ENCODE results near the gene CACNA1C.

CACNA1C gene

DNA sequence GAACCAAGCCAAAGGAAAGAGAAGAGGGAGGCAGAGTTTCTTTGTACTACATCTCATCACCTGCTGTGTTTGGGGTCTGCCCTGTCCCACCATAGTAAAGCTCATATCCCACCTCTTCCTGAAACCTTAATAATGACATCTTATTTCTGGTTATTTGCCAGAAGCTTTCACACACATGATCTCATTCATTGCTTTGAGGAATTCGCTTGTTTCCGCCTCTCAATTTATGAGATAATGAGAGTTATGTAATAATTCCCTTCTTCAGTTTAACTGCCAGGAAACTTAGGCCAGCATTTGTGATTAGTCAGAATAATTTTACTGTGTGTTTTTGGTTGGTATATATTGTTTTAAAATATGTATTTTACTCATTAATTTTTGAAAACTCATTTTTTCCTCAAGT is 205.2 kb downstream of the CACNA1C start:
- no peak for DNase-seq (ENCODE audit: low read depth)

DNA sequence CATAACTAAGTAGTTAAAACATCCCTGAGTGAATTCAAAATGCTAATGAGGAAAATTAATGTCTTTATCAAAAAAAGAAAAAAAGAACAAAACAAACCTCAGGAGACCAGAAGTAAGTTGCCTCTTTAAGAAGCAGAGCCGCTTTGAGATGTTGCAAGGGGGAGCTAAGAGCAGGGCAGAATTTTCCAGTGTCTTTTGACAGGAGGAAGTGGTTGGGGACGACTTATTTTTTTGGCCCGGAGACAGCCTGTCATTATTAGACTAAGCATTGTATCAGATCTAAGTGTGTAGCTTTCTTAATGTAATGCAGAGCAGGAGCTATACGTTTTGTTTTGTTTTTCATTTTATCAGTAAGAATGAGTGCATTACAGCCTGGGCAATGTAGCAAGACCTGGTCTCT is 206.6 kb downstream of the CACNA1C start:
- DNase-seq (ENCODE audit: low read depth) = no peak

DNA sequence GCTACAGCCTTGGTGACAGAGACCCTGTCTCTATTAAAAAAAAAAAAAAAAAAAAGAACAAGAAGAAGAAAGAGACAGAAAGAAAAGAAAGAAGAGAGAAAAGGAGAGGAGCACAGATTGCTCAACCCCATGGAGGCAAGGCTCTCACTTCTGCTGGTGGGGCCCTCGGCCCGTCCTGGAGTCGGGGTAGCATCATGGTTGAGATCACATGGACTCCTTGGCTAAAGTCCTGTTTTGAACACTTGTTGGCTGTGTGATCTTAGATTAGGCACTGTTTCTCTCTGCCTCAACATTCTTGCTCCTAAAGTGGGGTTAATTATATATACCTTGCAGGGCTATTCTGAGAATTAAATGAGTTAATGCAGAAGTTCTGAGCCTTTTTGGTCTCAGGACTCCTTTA is 207.7 kb downstream of the CACNA1C start:
- no peak for DNase-seq (ENCODE audit: low read depth)

DNA sequence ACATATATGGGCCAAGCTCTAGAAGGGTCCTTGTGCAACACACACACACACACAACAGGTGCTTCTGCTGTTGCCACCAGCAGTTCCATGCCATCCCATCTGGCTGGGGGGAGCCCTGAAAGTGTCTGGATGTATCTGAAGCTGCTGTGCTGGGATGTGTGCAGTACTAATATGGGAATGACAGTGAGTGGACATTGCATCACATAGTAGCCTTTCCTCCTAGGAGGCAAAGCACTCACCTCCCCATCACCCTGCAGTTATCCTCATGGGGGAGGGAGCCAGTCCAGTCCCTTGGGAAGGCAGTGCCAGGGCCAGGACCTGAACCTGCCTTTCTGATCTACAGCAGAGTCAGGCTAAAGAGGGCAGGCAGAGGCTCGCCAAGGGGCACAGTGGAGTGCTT is 208.9 kb downstream of the CACNA1C start:
- DNase-seq (ENCODE audit: low read depth) = no peak

DNA sequence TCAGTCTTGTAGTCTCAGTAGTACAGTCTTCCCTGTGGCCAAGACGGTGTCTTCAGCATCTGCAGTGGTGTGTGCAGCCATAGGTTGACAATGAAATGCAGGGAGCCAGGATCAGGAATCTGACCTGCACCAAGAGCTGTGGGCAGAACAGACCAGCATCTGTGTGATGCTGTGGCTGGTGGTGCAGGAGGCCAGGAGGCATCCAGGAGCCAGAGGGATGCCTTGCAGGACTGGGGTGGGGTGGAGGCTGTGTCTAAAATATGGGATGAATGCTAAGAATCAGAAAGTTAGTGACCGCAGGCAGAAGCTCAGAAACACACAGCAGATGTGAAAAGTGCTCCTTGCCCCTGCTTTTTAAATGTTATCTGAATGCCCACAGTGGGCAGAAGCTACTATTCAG is 209.7 kb downstream of the CACNA1C start:
- DNase-seq (ENCODE audit: low read depth) = no peak

DNA sequence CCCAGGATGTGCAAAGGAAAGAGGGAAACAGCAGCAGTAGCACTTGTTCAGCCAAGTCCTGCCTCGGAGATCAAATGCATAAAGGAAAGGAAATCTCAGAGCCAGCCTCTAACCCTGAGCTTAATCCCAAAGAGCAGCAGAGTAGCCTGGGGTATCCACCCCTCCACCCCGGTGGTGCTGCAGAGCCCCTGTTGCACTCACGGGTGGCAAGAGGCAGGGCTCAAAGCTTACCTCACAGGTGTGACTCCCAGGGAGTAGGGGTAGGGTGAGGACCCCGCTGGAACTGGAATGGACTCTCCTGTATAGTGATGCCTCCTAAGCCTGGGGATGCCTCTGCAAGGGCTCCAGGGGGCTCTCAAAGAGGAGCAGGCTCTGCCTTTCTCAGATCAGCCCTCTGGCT is 211.1 kb downstream of the CACNA1C start:
- DNase-seq (ENCODE audit: low read depth) = no peak

DNA sequence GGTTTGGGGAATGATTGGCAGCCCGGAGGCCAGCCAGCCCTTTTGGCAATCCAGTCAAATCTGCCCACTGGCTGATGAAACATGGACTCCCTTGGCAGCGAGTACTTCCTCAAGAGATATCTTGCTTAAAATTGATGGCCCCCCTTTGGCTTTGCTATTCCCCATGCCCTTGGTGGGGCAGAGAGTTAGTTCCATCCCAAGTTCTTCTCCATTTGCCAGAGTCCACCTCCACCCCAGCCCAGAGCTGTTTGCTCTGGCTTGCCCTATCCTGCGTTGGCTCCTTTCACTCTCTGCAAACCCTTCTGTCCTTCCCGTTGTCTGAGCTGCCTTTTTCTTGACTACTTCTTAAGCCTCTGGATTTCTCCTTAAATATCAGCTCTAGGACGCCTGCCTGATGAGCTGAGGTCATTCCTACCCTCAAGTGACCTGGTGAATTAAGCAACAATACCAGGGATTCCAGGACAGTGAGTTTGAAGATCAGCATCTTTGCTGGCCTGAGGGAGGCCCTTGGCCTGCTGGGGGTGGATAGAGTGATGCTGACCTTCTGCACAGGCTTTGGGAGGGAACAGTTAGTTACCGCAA is 212.0 kb downstream of the CACNA1C start:
- no peak for DNase-seq (ENCODE audit: low read depth)

DNA sequence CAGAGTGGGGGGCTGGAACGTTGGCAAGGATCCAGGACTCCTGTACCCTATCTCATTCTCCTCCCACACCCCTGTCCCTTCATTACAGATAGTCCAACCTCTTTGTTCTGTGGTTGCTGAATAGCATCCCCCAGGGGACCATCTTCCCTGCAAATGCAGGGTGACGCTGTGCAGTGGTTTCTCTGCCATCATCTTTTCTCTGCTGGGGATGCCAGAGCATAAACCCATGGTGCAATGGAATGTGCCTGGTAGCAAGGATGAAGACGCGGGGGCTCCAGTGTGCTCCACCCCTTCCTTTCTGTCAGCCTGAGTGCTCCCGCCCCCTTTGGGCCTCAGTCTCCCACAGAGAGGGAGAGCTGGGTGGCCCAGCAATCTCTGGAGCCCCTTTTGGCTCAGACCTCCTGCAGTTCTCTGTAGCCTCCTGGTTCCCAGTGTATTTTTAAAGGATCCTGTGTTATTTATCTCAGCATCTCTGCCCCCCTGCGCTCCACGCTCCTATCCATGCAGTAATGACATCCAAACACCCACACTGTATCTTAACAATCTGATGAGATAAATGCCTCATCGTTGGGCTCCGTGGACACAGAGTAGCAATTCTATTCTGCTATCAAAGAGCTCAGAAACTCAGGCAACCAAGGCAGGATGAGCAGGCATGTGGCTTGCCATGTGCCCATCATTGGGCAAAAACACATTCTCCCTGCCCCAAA is 212.8 kb downstream of the CACNA1C start:
- DNase-seq (ENCODE audit: low read depth) = no peak

DNA sequence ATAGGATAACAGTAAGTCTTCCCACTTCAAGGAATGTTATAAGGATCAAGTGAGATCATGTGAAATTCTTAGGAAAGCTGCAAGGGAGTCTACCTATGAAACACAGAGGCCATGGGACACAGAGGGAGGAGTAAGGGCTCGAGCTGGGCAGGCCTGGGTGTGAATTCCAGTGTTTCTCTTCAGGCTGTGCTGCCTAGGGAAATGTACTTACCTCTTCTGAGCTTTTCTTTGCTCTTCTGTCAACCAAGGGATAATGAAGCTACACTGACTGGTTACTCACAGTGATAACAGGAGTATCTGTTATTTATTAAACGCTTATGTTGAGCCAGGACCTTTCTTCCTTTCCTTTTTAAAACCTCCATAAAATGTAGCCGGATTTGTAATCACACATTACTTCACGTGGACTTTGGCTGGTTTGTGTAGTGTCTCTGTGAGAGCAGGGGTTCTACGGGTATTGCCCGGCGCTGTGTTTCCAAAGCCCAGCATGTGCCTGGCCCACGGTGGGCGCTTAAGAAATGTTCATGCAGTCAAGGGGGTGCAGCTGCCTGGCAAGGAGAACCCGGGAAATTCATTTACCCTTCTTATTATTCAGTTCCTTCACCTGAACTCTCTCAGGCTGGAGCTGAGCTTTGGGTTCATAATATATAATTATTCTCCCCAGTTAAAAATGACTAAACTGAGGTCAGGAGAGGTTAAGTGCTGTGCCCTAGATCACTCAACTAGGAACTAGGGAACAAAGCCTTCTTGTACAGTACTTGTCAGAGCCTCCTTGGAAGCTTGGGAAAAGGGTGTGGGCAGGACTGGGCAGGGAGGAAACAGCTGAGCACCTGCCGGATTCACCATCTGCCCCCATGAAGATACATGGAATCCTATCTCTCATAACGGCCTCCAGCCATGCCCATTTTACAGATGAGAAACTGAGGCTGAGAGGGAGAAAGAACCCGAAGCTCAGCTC is 214.2 kb downstream of the CACNA1C start:
- no peak for DNase-seq (ENCODE audit: low read depth)

DNA sequence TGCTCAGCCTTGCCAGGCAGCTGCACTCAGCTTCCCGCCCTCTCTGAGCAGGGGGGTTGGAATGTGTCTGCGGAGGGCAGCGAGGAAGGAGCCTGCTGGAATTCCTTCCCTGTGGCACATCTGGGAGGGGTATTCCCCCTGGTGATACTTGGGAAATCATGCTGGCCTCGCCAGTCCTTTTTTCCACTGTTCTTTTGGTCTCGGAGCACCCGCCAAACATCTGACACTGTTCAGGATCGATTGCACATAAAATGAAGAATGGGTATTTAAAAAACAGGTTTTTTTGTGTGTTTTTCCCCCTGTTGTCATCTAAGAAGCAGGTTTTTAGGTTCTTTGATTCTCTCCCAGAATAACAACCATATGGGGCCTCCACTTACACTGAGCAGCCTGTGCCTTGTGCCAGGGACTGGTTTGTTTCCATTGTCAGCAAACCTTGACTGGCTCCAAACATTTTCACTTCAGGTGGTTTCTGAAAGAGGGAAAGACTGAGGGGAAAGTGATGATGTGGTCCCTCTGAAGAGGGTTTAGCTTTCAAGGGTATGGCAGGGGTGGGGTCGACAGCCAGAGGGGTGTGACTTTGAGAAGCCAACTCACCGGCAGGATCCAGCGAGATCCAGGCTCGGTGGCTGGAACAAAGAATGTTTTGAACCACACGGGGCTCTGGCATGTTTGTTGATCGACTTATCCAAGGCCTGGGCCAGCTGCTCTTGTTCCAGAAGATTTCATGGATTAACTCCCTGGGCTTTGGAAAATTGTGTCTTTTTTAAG is 215.1 kb downstream of the CACNA1C start:
- DNase-seq (ENCODE audit: low read depth) = no peak

DNA sequence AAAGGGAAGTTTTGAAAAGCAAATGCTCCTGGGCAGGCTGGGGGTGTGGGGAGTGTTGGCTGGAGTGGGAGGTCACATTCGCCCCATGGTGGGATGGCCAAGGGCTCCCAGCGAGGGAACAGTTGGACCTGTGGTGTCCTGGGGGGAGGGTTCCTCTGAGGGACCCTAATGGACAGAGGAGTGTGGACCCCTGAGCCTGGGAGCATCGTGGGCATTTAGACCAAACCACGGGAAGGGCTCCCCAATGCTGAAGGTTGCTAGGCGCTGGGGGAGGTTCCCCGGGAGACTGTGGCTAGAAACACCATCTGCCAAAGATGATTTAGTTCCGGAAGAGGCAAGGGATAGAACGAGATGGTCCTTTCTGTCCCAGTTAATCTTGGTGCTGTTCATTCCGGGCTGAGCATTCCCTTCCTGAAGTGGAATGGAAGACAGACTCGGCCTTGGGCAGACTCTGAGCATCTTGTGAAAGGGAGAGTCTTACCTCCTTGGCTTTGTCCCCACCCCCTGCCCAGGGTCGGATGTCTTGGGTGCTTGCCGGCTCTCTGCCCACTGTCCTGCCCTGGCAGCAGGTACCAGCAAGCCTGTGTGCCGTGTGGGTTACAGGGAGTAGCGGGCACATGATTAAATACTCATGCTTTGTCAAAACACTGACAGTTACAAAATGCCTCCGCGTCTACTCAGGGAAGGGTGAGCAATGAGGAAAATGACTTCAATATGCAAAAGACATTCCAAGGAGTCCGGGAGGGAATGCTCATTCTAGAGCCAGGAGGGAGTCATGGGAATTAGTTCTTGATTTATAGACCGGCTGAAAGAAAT is 215.9 kb downstream of the CACNA1C start:
- no peak for DNase-seq (ENCODE audit: low read depth)

DNA sequence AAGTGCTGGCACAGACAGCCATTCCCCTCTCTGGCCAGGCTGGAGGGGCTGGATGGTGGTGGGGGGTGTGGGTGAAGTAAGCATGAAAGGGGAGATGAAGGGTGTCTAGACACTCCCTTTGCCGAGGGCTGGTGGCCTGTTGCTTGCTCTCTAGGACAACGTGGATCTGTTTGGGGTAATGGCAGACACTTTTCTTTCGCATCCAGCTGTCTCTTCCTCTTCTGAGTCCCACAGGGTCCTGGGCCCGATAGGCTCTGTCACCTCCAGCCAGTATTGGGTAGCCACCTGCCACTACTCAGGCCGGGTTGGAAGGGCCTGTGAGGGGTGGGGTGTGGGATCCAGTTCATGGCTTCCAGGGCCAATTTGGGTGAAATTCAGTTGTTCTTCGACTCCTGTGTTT is 218.1 kb downstream of the CACNA1C start:
- DNase-seq (ENCODE audit: low read depth) = no peak

DNA sequence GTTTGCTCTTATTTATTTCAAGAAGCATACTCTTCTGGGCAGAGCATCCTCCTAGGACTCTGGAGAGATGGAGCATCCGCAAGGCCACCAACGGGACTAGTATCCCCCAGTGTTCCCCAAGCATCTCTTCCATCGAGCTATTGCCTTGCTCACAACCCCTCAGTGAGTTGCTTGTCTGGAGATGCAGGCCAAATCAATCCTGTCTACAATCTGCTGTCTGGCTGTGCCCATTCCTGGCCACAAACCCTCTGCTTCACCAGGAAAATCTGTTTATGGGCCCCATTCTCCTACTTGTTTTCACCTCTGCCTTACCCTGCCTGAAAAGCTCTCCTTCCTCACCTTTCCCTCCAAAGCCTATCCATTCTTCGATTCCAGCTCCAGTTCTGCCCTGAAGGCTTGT is 219.2 kb downstream of the CACNA1C start:
- DNase-seq (ENCODE audit: low read depth) = no peak

DNA sequence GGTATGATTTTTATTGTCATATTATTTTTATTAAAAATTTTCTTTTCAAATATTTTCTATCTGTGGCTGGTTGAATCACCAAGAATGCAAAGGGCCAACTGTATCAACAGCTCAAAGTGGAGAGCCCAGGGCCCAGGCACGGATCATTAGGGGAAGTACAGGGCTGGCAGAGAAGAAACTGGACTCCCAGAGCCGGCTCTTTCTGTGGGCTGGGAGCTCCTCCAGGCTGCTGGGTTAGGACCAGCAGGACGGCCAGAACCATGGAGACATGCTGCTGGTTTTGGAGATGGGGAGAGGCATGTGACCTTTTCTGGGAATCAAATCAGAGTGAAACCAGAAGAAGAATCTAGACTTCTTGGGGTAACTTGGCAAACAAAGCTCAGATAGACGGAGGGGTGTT is 220.5 kb downstream of the CACNA1C start:
- DNase-seq (ENCODE audit: low read depth) = no peak

DNA sequence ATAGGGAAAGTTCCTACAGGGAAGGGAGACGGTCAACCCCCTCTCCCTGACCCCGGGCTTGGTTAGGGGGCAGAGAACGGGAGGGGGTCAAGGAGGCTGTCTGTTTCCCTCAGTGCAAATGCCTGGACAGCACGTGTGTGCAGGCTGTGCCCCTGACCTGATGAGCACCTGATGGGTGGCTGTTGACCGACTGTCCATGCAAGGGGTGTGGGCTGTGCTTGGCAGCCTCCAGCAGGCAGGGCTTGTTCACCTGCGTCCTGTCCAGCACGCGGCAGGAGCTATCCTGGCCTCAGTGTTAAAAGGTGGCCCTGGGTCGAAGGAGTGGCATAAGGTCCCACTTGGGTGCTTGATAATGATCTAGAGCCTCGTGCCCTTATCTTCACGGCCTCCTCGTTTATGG is 221.0 kb downstream of the CACNA1C start:
- DNase-seq (ENCODE audit: low read depth) = no peak

DNA sequence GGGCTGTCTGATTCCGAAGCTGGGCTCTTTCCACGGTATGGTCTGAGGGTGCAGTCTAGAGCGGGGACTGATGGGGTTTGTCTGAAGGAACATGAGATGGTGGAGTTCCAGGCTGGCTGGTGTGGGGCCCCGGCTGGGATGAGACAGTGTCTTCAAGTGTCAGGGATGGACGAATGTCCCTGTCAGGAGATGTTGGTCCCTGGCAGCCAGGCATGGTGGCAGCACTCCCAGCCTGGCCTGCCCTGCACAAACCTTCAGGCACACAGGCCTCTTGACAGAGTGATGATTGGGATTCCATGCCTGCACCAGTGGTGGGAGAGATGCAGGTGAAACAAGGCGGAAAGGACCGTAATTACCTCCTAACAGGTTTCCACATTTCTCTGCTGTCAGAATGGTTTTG is 221.9 kb downstream of the CACNA1C start:
- DNase-seq (ENCODE audit: low read depth) = no peak

DNA sequence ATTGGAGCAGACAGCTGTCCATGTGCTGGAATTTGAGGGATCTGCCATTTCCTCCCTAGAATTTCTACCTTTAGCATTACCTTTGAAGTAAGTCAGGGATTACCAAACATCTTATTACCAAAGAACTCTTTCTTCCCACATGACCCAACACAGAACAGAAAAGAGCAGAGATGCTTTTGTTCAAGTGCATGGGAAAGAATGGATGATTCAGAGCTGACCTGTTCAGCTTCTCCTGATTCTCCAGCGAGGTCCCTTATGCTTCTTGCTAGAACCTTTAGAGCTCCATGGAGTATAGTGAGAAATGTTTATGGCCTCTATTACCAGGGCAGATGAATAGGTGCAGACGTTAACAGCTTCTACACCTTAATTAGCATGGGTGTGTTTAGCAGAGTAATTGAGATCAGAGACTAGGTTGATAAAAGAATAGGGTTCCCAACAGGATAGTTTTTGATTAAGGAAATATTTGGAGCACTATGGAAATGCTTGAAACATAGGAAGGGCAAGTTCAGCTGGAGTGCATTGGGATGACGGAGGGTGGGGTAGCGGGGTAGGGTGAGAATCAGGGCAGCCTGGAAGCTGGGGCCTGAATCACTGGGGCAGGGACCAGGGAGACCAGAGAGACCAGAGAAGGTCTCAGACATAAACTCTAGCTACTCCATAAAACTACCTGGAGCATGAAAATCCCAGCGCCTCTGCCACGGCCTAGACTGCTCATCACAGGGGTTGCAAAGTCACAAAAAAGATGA is 223.7 kb downstream of the CACNA1C start:
- no peak for DNase-seq (ENCODE audit: low read depth)

DNA sequence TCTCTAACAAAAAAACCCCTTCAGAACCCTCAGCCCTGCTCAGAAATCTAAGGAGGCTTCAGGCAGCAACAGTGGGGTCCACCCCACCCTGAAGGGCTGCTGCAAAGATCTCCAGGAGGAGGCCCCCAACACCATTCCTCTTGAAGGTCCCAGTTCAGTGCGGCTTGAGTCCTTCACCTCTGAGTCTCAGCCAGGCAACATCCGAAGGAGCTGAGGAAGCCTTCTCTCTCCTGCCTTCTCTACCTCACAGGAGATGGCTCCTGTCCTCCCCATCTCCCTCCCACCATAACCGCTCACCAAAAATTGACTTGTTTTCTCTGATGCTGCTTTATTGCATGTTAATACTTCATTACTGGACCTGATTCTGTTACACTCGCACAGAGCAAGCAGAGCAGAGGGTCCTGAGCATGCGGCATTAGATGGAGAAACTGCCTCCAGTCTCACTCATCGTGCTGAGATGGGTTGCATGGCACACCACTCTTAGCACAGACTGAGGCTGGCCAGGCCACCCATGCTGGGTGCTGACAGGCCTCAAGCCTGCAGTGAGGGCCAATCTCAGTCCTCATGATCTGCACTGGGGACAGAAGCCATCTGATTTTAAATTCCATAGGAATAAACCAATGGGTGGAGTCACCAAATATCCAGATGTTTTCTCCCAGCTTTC is 224.8 kb downstream of the CACNA1C start:
- DNase-seq (ENCODE audit: low read depth) = no peak

DNA sequence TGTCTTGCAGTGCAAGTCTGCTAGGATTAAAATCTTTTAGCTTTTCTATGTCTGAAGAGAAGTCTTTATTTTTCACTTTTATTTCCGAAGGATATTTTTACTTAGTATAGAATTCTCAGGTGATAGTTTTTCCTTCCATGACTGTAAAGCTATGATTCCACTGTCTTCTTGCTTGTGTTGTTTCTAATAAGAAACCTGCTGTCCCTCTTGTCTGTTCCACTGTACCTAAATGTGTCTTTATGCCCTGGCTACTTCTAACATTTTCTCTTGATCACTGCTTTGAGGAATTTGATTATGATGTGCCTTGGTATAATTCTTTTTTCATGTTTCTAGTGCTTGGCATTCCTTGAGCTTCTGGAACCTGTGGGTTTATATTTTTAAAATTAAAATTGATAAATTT is 228.7 kb downstream of the CACNA1C start:
- no peak for DNase-seq (ENCODE audit: low read depth)

DNA sequence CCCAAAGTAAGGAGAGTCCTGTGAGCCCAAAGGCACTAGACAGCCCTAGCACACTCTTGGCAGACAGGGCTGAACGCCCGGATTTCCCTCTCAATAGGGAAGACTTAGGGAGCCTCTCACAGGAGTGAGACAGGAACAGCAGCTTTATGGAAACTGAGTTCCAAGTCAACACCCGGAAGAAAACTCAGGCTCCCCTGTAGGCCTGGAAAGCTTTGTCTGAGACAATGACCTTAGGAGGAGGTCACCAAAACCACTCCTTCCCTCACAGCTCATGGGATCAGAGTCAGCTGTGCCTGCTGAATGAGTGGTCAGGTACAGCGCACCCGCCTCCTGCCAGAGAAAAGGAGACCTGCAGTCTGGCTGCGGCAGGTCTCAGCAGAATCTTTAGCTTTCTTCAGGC is 229.5 kb downstream of the CACNA1C start:
- DNase-seq (ENCODE audit: low read depth) = no peak

Measured in stimulated activated CD8-positive, alpha-beta memory T cell treated with anti-CD3 and anti-CD28 coated beads, Interleukin-15, amount 100 ng/mL, for 24 hours (primary cell).